ENCODE results near the gene PANK2. TPM values are rescaled to one million over a fixed set of nuclear protein-coding genes. Genes with fewer than 3 reads are reported as not detected.
A peak's percentile ranks its signal among the peaks of the same experiment; 100 is the strongest.

The PANK2 gene
- total RNA-seq, 1 donor from 2014 or later: 59.3 TPM

- H3K27me3 Mint-ChIP-seq (ENCODE audit: low read depth, unreplicated experiment): no peaks in the 10 kb centered on the region
- no peak for FAIRE-seq
- Histone ChIP-seq H3K4me1 (ENCODE audit: insufficient read depth, low read length) (no peaks in the 10 kb centered on the region), H3K27ac (ENCODE audit: low read depth, low read length) (no peak overlapping the region), H3K4me2 (ENCODE audit: low read length) (no peak overlapping the region), H3K36me3 (ENCODE audit: insufficient read depth, low read length) (peaks cover 32% of the 10 kb centered on the region), H4K20me1 (ENCODE audit: insufficient read depth, low read length) (peaks cover 27% of the 10 kb centered on the region), H3K4me3 (ENCODE audit: insufficient read depth, low read depth, low read length) (no peak overlapping the region), H3K79me2 (ENCODE audit: insufficient read depth, low read length) (no peaks in the 10 kb centered on the region), H3K9ac (ENCODE audit: low read length) (no peak overlapping the region), H2AFZ (ENCODE audit: low read depth, low read length) (no peak overlapping the region), H3K9me3 (ENCODE audit: insufficient read depth, low read depth, low read length) (peaks cover 5% of the 10 kb centered on the region), H3K27me3 (ENCODE audit: insufficient read depth, low read length) (no peaks in the 10 kb centered on the region)
- H3K4me1 Mint-ChIP-seq (ENCODE audit: low read depth, unreplicated experiment): peaks cover 6% of the 10 kb centered on the region
- DNase-seq (ENCODE audit: low read depth): no peak
- H3K4me3 Mint-ChIP-seq (ENCODE audit: unreplicated experiment): no peak overlapping the region
- no peak overlapping the region for H3K27ac Mint-ChIP-seq (ENCODE audit: unreplicated experiment)
- H3K36me3 Mint-ChIP-seq (ENCODE audit: low read depth, unreplicated experiment): peaks cover 32% of the 10 kb centered on the region
- H3K9me3 Mint-ChIP-seq (ENCODE audit: unreplicated experiment): no peaks in the 10 kb centered on the region
- no peak for TF ChIP-seq CTCF (IDR thresholded peaks at IDR 0.05; ENCODE audit: insufficient read depth, low read depth, low read length)
- TF ChIP-seq EZH2 (IDR thresholded peaks at IDR 0.05; ENCODE audit: insufficient read depth, low read length): no peak
Measured at GRCh38 chr20:3866464-3866863, 22.7 kb upstream of the PANK2 start.

GRCh38 chr20:3867802-3868201, 21.4 kb upstream of the PANK2 start:
- H3K4me1 Mint-ChIP-seq (ENCODE audit: low read depth, unreplicated experiment): peaks cover 6% of the 10 kb centered on the region
- H3K36me3 Mint-ChIP-seq (ENCODE audit: low read depth, unreplicated experiment): peaks cover 30% of the 10 kb centered on the region
- no peak overlapping the region for H3K4me3 Mint-ChIP-seq (ENCODE audit: unreplicated experiment)
- H3K4me3 ChIP-seq (ENCODE audit: insufficient read depth, low read depth, low read length): no peak overlapping the region
- H2AFZ ChIP-seq (ENCODE audit: low read depth, low read length): no peak overlapping the region
- no peaks in the 10 kb centered on the region for H3K27me3 Mint-ChIP-seq (ENCODE audit: low read depth, unreplicated experiment)
- FAIRE-seq: no peak
- no peaks in the 10 kb centered on the region for H3K9me3 Mint-ChIP-seq (ENCODE audit: unreplicated experiment)
- H4K20me1 ChIP-seq (ENCODE audit: insufficient read depth, low read length): peaks cover 27% of the 10 kb centered on the region
- no peak overlapping the region for H3K4me2 ChIP-seq (ENCODE audit: low read length)
- H3K27me3 ChIP-seq (ENCODE audit: insufficient read depth, low read length): no peaks in the 10 kb centered on the region
- H3K79me2 ChIP-seq (ENCODE audit: insufficient read depth, low read length): no peaks in the 10 kb centered on the region
- DNase-seq (ENCODE audit: low read depth): no peak
- H3K4me1 ChIP-seq (ENCODE audit: insufficient read depth, low read length): no peaks in the 10 kb centered on the region
- H3K9me3 ChIP-seq (ENCODE audit: insufficient read depth, low read depth, low read length): no peaks in the 10 kb centered on the region
- no peak overlapping the region for H3K27ac ChIP-seq (ENCODE audit: low read depth, low read length)
- no peak overlapping the region for H3K9ac ChIP-seq (ENCODE audit: low read length)
- no peak for TF ChIP-seq EZH2 (IDR thresholded peaks at IDR 0.05; ENCODE audit: insufficient read depth, low read length)
- no peak for TF ChIP-seq CTCF (IDR thresholded peaks at IDR 0.05; ENCODE audit: insufficient read depth, low read depth, low read length)
- H3K27ac Mint-ChIP-seq (ENCODE audit: unreplicated experiment): peak overlapping the region; percentile 44
- H3K36me3 ChIP-seq (ENCODE audit: insufficient read depth, low read length): peaks cover 21% of the 10 kb centered on the region

GRCh38 chr20:3869839-3870634, 19.1 kb upstream of the PANK2 start:
- FAIRE-seq (no peak), DNase-seq (ENCODE audit: low read depth) (no peak)
- peaks cover 9% of the 10 kb centered on the region for H3K4me1 Mint-ChIP-seq (ENCODE audit: low read depth, unreplicated experiment)
- no peak overlapping the region for H3K27ac ChIP-seq (ENCODE audit: low read depth, low read length)
- H3K79me2 ChIP-seq (ENCODE audit: insufficient read depth, low read length): no peaks in the 10 kb centered on the region
- no peaks in the 10 kb centered on the region for H3K27me3 Mint-ChIP-seq (ENCODE audit: low read depth, unreplicated experiment)
- no peak overlapping the region for H3K4me3 Mint-ChIP-seq (ENCODE audit: unreplicated experiment)
- TF ChIP-seq CTCF (IDR thresholded peaks at IDR 0.05; ENCODE audit: insufficient read depth, low read depth, low read length) (no peak), EZH2 (IDR thresholded peaks at IDR 0.05; ENCODE audit: insufficient read depth, low read length) (no peak)
- no peaks in the 10 kb centered on the region for H3K4me1 ChIP-seq (ENCODE audit: insufficient read depth, low read length)
- no peak overlapping the region for H3K4me2 ChIP-seq (ENCODE audit: low read length)
- H3K9ac ChIP-seq (ENCODE audit: low read length): no peak overlapping the region
- no peaks in the 10 kb centered on the region for H3K27me3 ChIP-seq (ENCODE audit: insufficient read depth, low read length)
- H3K9me3 Mint-ChIP-seq (ENCODE audit: unreplicated experiment): no peaks in the 10 kb centered on the region
- H3K9me3 ChIP-seq (ENCODE audit: insufficient read depth, low read depth, low read length): no peaks in the 10 kb centered on the region
- no peak overlapping the region for H2AFZ ChIP-seq (ENCODE audit: low read depth, low read length)
- H4K20me1 ChIP-seq (ENCODE audit: insufficient read depth, low read length): peaks cover 28% of the 10 kb centered on the region
- no peak overlapping the region for H3K27ac Mint-ChIP-seq (ENCODE audit: unreplicated experiment)
- H3K36me3 ChIP-seq (ENCODE audit: insufficient read depth, low read length): peaks cover 13% of the 10 kb centered on the region
- H3K36me3 Mint-ChIP-seq (ENCODE audit: low read depth, unreplicated experiment): peaks cover 26% of the 10 kb centered on the region
- H3K4me3 ChIP-seq (ENCODE audit: insufficient read depth, low read depth, low read length): no peak overlapping the region
